GM12892 (cell line): ENCODE data around the gene PSME2.

Source experiments
- POLR2A ChIP-seq: IDR thresholded peaks from 2 replicates; pipeline ENCODE4 v1.6.1; 2011; ENCODE audit warnings: low read depth, low read length, control low read depth
- POLR2AphosphoS5 ChIP-seq: IDR thresholded peaks from 2 replicates; pipeline ENCODE4 v1.6.1; 2011; ENCODE audit warnings: low read depth, low read length, control low read depth
- TAF1 ChIP-seq: IDR thresholded peaks from 2 replicates; pipeline ENCODE4 v1.6.1; 2011; ENCODE audit warnings: low read depth, mild to moderate bottlenecking, control low read depth, low read length, borderline replicate concordance

DNA sequence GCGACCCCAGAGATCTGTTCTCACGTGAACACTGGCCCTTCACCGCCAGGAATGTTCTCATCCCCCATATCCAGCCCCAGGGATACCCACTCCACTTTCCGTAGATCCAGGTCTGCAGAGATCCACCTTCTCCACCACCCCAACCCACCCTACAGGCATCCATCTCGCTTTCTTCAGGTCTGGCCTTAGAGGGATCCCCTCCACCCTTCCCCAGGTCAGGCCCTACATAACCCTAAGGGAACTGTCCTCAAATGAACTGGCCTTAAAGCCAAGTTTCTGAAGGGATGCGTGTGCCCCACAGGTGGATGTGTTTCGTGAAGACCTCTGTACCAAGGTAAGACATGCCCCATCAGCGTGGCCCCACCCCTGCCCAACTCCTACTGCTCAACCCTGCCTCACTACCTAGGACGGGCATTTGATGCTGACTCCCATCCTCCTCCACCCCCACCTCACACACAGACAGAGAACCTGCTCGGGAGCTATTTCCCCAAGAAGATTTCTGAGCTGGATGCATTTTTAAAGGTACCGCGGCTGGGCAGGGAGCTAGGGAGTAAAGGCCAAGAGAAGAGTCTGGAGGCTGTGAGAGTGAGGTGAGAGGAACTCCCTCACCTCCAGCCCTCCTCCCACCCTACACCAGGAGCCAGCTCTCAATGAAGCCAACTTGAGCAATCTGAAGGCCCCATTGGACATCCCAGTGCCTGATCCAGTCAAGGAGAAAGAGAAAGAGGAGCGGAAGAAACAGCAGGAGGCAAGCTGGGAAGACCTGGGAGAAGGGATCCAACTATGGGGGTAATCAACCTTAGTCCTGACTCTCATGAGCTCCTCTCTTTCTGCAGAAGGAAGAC, 9.5 kb downstream of the PSME2 start:
- TF ChIP-seq POLR2A: no peak
- no peak; the same call in 1 of the 2 replicates for TF ChIP-seq POLR2AphosphoS5
- no peak for TF ChIP-seq TAF1
